Gastrocnemius medialis (tissue), 4 donors: ENCODE measurements around the gene SGPL1. TPM values are rescaled to one million over a fixed set of nuclear protein-coding genes. Genes with fewer than 3 reads are reported as not detected.

Experiments used
- ATAC-seq, 2 donors: fragments of 150-250 bp; one replicate each; pipeline ENCODE4 v1.9.1; 2016
- DNase-seq, 2 donors: peaks; one replicate each; pipeline ENCODE4 v3.0.0-alpha.2; 2019
- H3K27ac ChIP-seq, 4 donors: fragments of 200-600 bp; sonication (generic); 1 replicate in 1 of 4; 2 replicates in 3 of 4; pipeline ENCODE4 v1.5.1; 2016 to 2018; ENCODE audit warnings: mild to moderate bottlenecking in 2 of 4, moderate library complexity in 1 of 4
- H3K27me3 ChIP-seq, 3 donors: fragments of 200-600 bp; sonication (generic) in 2 of 3; 1 replicate in 1 of 3; 2 replicates in 2 of 3; pipeline versions ENCODE4 v1.5.1 to v1.6.0; 2016 to 2019; ENCODE audit warnings: mild to moderate bottlenecking in 1 of 3, moderate library complexity in 1 of 3
- H3K36me3 ChIP-seq, 2 donors: fragments of 200-600 bp; sonication (generic) in 1 of 2; one replicate each; pipeline ENCODE4 v1.5.1; 2017 to 2018
- H3K4me1 ChIP-seq, 2 donors: fragments of 200-600 bp; sonication (generic) in 1 of 2; one replicate each; pipeline ENCODE4 v1.5.1; 2016 to 2017; ENCODE audit warnings: mild to moderate bottlenecking in 2 of 2
- H3K4me3 ChIP-seq, 4 donors: fragments of 200-600 bp; sonication (generic) in 3 of 4; 1 replicate in 1 of 4; 2 replicates in 3 of 4; pipeline ENCODE4 v1.5.1; 2016 to 2019; ENCODE audit warnings: mild to moderate bottlenecking in 2 of 4
- H3K9me3 ChIP-seq, 3 donors: fragments of 200-600 bp; sonication (generic) in 2 of 3; 1 replicate in 1 of 3; 2 replicates in 2 of 3; pipeline ENCODE4 v1.5.1; 2016 to 2019
- POLR2A ChIP-seq, 2 donors: fragments of 450-650 bp; IDR thresholded peaks; one replicate each; pipeline ENCODE4 v1.6.1; 2017; ENCODE audit warnings: antibody characterized with exemption in 2 of 2, mild to moderate bottlenecking in 2 of 2, moderate library complexity in 2 of 2
- in situ Hi-C, 4 donors: fragments of 200-750 bp; cut with MboI; loops; one replicate each; pipeline versions ENCODE4 v1.15.0 to v1.8.0; 2017; ENCODE audit warnings: low sequenced_read_pairs in 4 of 4
- intact Hi-C: fragments of 100-400 bp; cut with DNase I; formaldehyde crosslinking; loops from one replicate; pipeline ENCODE4 v1.15.1; 2023; ENCODE audit warnings: low total_unique reads
- total RNA-seq, 4 donors: library from RNA; depleted of rRNA; stranded (reverse); fragments of >200 nt; gene quantifications; one replicate each; pipeline versions ENCODE4 v1.1.0 to v1.2.3, GENCODE V29; 2016
- TF ChIP-seq, protein P1 (sequence below), 5 experiments: fragments of 450-650 bp in 3 of 5; fragments of 200-600 bp in 2 of 5; sonication (generic) in 2 of 5; IDR thresholded peaks in 4 of 5; conservative IDR thresholded peaks in 1 of 5; 1 replicate in 4 of 5; 2 replicates in 1 of 5; pipeline ENCODE4 v1.5.1; 2016 to 2019; ENCODE audit warnings: antibody characterized with exemption in 5 of 5, mild to moderate bottlenecking in 3 of 5, moderate library complexity in 3 of 5

SGPL1 gene
- total RNA-seq, 4 donors from 2014 or later: 6.5 to 17.1 (median 11.3) TPM

GRCh38 chr10:70905071-70906021 lies 89.6 kb downstream of the SGPL1 start:
- no peak overlapping the region for H3K4me3 ChIP-seq
- H3K9me3 ChIP-seq: no peaks in the 10 kb centered on the region
- H3K4me1 ChIP-seq: peaks cover 5 to 7% of the 10 kb centered on the region in 2 donors
- TF ChIP-seq, protein P1, sequence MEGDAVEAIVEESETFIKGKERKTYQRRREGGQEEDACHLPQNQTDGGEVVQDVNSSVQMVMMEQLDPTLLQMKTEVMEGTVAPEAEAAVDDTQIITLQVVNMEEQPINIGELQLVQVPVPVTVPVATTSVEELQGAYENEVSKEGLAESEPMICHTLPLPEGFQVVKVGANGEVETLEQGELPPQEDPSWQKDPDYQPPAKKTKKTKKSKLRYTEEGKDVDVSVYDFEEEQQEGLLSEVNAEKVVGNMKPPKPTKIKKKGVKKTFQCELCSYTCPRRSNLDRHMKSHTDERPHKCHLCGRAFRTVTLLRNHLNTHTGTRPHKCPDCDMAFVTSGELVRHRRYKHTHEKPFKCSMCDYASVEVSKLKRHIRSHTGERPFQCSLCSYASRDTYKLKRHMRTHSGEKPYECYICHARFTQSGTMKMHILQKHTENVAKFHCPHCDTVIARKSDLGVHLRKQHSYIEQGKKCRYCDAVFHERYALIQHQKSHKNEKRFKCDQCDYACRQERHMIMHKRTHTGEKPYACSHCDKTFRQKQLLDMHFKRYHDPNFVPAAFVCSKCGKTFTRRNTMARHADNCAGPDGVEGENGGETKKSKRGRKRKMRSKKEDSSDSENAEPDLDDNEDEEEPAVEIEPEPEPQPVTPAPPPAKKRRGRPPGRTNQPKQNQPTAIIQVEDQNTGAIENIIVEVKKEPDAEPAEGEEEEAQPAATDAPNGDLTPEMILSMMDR (IDR thresholded peaks at IDR 0.05 in 4 of 5, conservative IDR thresholded peaks at IDR 0.05 in 1 of 5): no peak
- TF ChIP-seq POLR2A (IDR thresholded peaks at IDR 0.05): no peak
- no peaks in the 10 kb centered on the region for H3K27me3 ChIP-seq
- ATAC-seq (no peak), DNase-seq (no peak)
- no peak overlapping the region for H3K27ac ChIP-seq
- intact Hi-C loops (no loop called here), in situ Hi-C loops (no loop called here)
- H3K36me3 ChIP-seq: no peaks in the 10 kb centered on the region

- intact Hi-C loops: no loop called here
- no peaks in the 10 kb centered on the region for H3K36me3 ChIP-seq
- H3K4me1 ChIP-seq: peaks cover 5 to 7% of the 10 kb centered on the region in 2 donors
- no peak for DNase-seq
- TF ChIP-seq, protein P1 (IDR thresholded peaks at IDR 0.05 in 4 of 5, conservative IDR thresholded peaks at IDR 0.05 in 1 of 5): no peak
- no peak for TF ChIP-seq POLR2A (IDR thresholded peaks at IDR 0.05)
- H3K27me3 ChIP-seq: no peaks in the 10 kb centered on the region
- no peak overlapping the region for H3K27ac ChIP-seq
- no peak overlapping the region for H3K4me3 ChIP-seq
- in situ Hi-C loops: no loop called here
- ATAC-seq: no peak
- H3K9me3 ChIP-seq: no peaks in the 10 kb centered on the region
Observed at GRCh38 chr10:70906031-70906783, 90.5 kb downstream of the SGPL1 start.

DNA sequence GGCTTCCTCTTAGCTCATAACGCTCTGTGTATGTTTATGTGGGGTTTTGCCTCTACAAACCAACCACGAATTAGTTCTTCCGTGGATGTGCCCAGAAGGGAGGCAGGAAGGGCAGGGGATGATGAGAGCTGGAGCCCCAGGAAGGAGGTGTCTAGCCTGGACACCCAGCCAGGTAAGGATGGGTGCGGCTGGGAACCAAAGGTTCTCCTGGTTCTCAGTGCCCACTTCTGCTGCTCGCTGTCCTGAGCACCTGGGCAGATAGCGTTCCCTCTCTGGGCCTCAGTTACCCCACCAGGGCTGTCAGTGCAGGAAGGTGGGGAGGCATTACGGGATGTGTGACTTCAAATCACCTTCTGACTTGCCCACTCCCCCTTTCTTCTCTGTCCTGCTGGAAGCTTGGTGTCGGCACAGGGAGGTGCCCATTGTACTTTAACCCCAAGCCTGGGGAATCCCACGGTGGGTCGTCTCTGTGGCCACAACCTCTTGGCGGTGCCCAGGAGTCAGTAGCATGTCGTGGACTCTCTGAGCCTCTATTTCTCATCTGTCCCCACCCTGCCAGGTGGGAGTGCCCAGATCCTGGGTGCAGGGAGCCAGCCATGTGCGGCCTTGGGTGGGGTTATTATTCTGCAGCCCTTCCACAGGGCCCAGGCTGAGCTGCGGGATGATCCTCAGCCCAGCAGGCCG lies 91.3 kb downstream of the SGPL1 start:
- DNase-seq: no peak
- in situ Hi-C loops (no loop called here), intact Hi-C loops (no loop called here)
- Histone ChIP-seq H3K4me1 (peaks cover 5 to 7% of the 10 kb centered on the region in 2 donors), H3K27ac (no peak overlapping the region), H3K27me3 (no peaks in the 10 kb centered on the region), H3K4me3 (no peak overlapping the region), H3K9me3 (no peaks in the 10 kb centered on the region), H3K36me3 (no peaks in the 10 kb centered on the region)
- no peak for TF ChIP-seq POLR2A (IDR thresholded peaks at IDR 0.05)
- TF ChIP-seq, protein P1 (IDR thresholded peaks at IDR 0.05 in 4 of 5, conservative IDR thresholded peaks at IDR 0.05 in 1 of 5): no peak
- no peak for ATAC-seq

- no peaks in the 10 kb centered on the region for H3K9me3 ChIP-seq
- no peak overlapping the region for H3K4me3 ChIP-seq
- TF ChIP-seq, protein P1 (IDR thresholded peaks at IDR 0.05 in 4 of 5, conservative IDR thresholded peaks at IDR 0.05 in 1 of 5): no peak
- no peak for TF ChIP-seq POLR2A (IDR thresholded peaks at IDR 0.05)
- peaks cover 5 to 7% of the 10 kb centered on the region in 2 donors for H3K4me1 ChIP-seq
- no peak overlapping the region for H3K27ac ChIP-seq
- H3K27me3 ChIP-seq: no peaks in the 10 kb centered on the region
- H3K36me3 ChIP-seq: no peaks in the 10 kb centered on the region
- no peak for ATAC-seq
- intact Hi-C loops: no loop called here
- in situ Hi-C loops: no loop called here
- no peak for DNase-seq
Observed at GRCh38 chr10:70907637-70908405, 92.1 kb downstream of the SGPL1 start.
